H7 (cell line): ENCODE measurements around the gene ARHGAP45. TPM values are rescaled to one million over a fixed set of nuclear protein-coding genes. Genes with fewer than 3 reads are reported as not detected.
"Not testable (repeated sequence)": the region's sequence is repeated elsewhere in the genome, so short reads cannot be mapped to it uniquely, and the experiment has no call there.

Source experiments
- DNase-seq: peaks from one replicate; pipeline ENCODE4 v3.0.0; 2012
- H3K27me3 ChIP-seq: 2 replicates; pipeline ENCODE4 v1.6.0; 2011; ENCODE audit warnings: mild to moderate bottlenecking, low read length; ENCODE audit not compliant: control insufficient read depth, insufficient read depth
- H3K36me3 ChIP-seq: replicated peaks from 2 replicates; pipeline ENCODE4 v1.5.1; 2011; ENCODE audit warnings: low read length; ENCODE audit not compliant: control insufficient read depth, insufficient read depth
- H3K4me3 ChIP-seq: 2 replicates; pipeline ENCODE4 v1.5.1; 2011; ENCODE audit warnings: low read depth, mild to moderate bottlenecking, control low read depth, low read length, moderate library complexity; ENCODE audit not compliant: insufficient read depth
- total RNA-seq: library from RNA; depleted of rRNA; stranded (reverse); fragments of >200 nt; shearing (Covaris generic); gene quantifications from 2 replicates; pipeline ENCODE4 v1.2.3, GENCODE V29; 2014

Gene ARHGAP45
- total RNA-seq, 1 experiment from 2014 or later: 46.0 TPM

- DNase-seq: no peak
- Histone ChIP-seq H3K36me3 (peaks cover 1% of the 10 kb centered on the region), H3K27me3 (no peaks in the 10 kb centered on the region), H3K4me3 (no peak overlapping the region)
Observed at GRCh38 chr19:1111641-1112267, 44.8 kb downstream of the ARHGAP45 start.

GRCh38 chr19:1112268-1113029 lies 45.5 kb downstream of the ARHGAP45 start:
- no peaks in the 10 kb centered on the region; the same call in none of the 2 replicates for H3K36me3 ChIP-seq
- DNase-seq: peak; percentile 97

GRCh38 chr19:1113030-1113985 lies 46.3 kb downstream of the ARHGAP45 start:
- H3K27me3 ChIP-seq: no peaks in the 10 kb centered on the region
- no peaks in the 10 kb centered on the region; the same call in none of the 2 replicates for H3K36me3 ChIP-seq
- DNase-seq: peak; percentile 100
- H3K4me3 ChIP-seq: no peak overlapping the region

More at GRCh38 chr19:1112268-1113029, 45.5 kb downstream of the ARHGAP45 start:
- no peak overlapping the region for H3K4me3 ChIP-seq
- no peaks in the 10 kb centered on the region for H3K27me3 ChIP-seq

- H3K36me3 ChIP-seq: no peaks in the 10 kb centered on the region; the same call in none of the 2 replicates
- no peaks in the 10 kb centered on the region for H3K27me3 ChIP-seq
- H3K4me3 ChIP-seq: no peak overlapping the region
- no peak for DNase-seq
Observed at GRCh38 chr19:1113986-1114483, 47.1 kb downstream of the ARHGAP45 start.

- not testable (repeated sequence) for H3K4me3 ChIP-seq, H3K36me3 ChIP-seq, H3K27me3 ChIP-seq, DNase-seq
Observed at GRCh38 chr19:1114728-1115127, 47.8 kb downstream of the ARHGAP45 start.

- Histone ChIP-seq H3K36me3 (no peaks in the 10 kb centered on the region; the same call in none of the 2 replicates), H3K27me3 (no peaks in the 10 kb centered on the region), H3K4me3 (no peak overlapping the region)
- no peak for DNase-seq
Observed at GRCh38 chr19:1115646-1116420, 48.9 kb downstream of the ARHGAP45 start.

- Histone ChIP-seq H3K4me3 (no peak overlapping the region), H3K36me3 (peaks cover 4% of the 10 kb centered on the region), H3K27me3 (no peaks in the 10 kb centered on the region)
- DNase-seq: peak; percentile 92
Observed at GRCh38 chr19:1116726-1117581, 50.0 kb downstream of the ARHGAP45 start.

GRCh38 chr19:1117654-1118053 lies 50.7 kb downstream of the ARHGAP45 start:
- Histone ChIP-seq H3K4me3 (no peak overlapping the region), H3K36me3 (peaks cover 6% of the 10 kb centered on the region), H3K27me3 (no peaks in the 10 kb centered on the region)
- no peak for DNase-seq

- Histone ChIP-seq H3K4me3 (no peak overlapping the region), H3K36me3 (peaks cover 6% of the 10 kb centered on the region), H3K27me3 (no peaks in the 10 kb centered on the region)
- no peak for DNase-seq
Observed at GRCh38 chr19:1118999-1119398, 52.0 kb downstream of the ARHGAP45 start.

- Histone ChIP-seq H3K27me3 (no peaks in the 10 kb centered on the region), H3K36me3 (peaks cover 6% of the 10 kb centered on the region), H3K4me3 (no peak overlapping the region)
- no peak for DNase-seq
Observed at GRCh38 chr19:1119475-1120217, 52.7 kb downstream of the ARHGAP45 start.

GRCh38 chr19:1121395-1121794 lies 54.4 kb downstream of the ARHGAP45 start:
- Histone ChIP-seq H3K4me3 (no peak overlapping the region), H3K27me3 (no peaks in the 10 kb centered on the region), H3K36me3 (peaks cover 6% of the 10 kb centered on the region)
- no peak for DNase-seq

GRCh38 chr19:1122021-1122971 lies 55.3 kb downstream of the ARHGAP45 start:
- no peaks in the 10 kb centered on the region for H3K27me3 ChIP-seq
- H3K36me3 ChIP-seq: peaks cover 6% of the 10 kb centered on the region
- no peak for DNase-seq
- no peak overlapping the region for H3K4me3 ChIP-seq
